Hippocampal formation (tissue), 2 donors: ENCODE measurements around the gene PTPRD.
"Not testable (repeated sequence)": the region's sequence is repeated elsewhere in the genome, so short reads cannot be mapped to it uniquely, and the experiment has no call there.

ENCODE experiments used
- DNase-seq, 2 donors: peaks; one replicate each; lab custom pipeline; 2025; lab: John Stamatoyannopoulos, UW

PTPRD gene

DNA sequence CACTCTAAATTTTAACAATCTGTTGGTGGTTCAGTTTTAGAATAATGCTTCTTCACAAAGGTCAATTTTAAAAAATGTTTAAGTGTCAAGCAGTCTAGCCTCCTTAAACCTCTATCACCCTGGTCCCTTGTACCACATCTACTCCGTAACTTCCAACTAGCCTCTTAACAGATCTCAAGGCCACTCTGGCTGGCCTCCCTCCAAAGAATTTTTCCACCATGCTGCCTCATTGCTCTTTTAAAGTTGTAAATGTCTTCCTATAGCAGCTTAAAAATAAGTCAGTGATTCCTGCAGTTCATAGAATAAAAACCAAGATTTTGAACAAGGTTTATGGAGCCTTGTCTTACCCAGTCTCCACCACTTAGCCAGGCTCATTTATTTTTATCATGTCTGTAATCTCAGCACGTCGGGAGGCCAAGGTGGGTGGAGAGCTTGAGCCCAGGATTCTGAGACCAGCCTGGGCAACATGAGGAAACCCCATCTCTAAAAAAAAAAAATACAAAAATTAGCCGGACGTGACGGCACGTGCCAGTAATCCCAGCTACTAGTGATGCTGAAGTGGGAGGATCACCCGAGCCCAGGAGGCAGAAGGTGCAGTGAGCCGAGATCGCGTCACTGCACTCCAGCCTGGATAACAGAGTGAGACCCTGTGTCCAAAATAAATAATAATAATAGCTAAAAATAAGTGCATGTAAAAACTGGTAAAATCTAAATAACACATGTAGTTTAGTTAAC, 1888.4 kb downstream of the PTPRD start:
- no peak for DNase-seq

DNA sequence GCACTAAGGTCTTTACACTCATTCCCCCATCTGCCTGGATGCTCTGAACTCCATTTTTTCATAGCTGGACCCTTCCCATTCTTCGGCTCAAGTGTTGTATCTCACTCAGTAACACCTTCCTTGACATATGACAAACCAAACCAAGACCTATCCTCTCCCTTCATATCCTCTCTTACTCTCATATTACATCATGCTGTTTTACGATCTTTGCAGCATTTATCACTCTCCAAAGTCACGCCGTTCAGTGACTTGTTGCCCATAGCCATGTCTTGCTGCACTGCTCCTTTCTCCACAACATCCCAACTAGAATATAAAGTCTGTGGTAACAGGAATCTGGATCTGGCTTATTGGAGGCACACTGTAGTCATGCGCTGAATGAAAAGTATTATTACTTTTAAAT, 1889.6 kb downstream of the PTPRD start:
- no peak for DNase-seq

DNA sequence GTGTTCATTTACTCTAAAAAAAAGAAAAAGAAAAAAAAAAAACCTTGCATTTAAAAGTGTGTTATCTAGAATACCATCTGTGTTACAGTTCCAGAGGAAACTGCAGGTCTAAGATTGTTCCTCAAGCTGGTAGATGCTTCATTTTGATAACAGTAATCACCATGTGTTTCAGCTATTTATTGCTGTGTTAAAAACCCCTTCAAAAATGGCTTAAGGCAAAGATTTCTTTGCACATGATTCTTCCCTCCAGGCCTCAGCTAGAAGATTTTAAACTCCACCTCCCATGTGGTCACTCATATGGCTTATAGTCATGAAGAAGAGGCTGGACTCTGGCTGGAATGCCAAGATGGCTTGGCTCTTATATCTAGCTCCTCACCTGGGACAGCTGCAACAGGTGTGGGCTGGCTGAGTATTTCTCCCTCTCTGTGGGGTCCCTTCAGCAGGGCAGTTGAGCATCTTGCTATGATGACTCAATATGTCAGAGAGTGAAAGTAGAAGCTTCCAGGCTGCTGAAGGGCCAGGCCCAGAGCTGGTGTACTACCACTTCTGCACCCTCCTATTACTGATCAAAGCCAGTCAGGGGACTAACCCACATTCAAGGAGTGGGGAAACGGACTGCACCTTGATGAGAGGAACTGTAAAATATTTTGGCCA, 1892.8 kb downstream of the PTPRD start:
- no peak for DNase-seq

DNA sequence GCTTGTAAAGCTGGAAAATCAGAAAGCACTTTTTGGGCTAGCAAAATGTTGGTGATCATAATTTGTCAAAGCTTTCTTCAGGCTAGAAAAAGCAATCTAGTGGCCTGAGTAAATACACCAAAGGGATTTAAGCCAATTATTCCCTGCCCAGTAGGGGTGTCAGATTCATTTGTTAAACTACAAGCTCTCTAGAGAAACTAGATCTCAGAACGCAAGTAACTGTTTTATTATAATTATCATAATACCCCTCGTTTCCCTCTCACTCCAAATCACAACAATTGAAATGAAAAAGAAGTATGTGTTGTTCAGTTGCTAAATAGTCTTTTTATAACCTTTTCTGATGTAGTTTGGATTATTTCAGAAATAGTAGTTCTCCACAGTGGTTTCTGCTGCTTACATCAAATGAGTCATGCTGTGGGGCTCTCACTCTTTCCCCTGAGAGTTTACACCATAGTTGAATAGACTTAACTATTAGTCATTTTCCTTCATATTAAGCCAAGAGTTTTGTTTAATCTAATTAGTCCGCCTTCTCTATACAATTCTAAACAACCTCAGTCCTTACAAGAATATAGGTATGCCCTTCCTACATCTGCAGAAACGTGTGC, 1894.6 kb downstream of the PTPRD start:
- no peak for DNase-seq

DNA sequence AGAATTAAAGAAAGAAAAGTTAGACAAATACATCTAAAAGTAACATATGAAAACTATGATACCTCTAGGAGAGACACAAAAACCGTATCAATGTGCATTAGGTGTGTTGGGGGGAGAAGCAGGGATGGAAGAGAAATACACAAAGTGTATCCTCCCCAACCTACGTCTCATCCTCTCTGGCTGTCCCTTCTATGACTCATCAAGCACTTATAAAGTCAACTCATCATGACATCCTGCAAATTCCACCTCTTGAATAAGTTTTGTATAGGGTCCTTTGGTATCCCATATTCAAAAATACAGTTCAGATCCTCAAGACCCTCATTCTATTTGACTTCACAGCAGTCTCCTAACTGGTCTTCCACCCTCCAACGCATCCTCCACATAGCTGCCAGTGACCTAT, 1895.7 kb downstream of the PTPRD start:
- DNase-seq = no peak

DNA sequence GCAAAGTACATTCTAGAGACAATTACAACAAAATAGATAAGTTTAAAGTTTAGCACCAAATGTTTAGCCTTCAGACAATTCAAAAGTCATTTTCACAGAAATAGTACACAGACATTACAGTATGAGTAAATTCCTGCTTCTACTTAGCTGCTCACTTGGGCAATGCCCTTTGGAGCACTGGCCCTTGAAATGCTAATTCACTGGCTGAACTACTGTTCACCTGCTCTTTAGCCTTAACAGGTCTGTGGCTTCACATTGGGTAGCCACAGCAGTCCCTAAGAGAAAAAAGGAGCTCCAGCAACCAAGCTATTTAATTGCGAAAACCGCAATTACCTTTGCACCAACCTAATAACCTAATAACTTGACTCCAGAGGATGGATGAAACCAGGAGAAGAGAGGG, 1897.0 kb downstream of the PTPRD start:
- DNase-seq = no peak

DNA sequence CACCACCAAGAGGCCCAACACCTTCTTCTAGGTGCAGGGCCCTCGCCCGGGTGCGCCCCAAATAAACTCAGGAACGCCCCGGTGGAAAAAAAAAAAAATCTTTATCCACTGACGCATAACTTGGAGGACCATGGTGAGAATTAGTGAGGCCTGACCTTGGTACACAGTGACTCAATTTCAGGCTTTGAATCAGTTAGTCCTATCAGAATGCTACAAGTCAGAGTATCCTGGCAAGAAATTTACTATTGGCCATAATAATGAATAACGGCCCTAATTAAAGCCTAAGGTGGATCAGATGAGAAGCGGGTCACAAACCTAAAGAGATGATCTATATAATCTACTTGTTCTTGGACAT, 1899.0 kb downstream of the PTPRD start:
- no peak for DNase-seq

DNA sequence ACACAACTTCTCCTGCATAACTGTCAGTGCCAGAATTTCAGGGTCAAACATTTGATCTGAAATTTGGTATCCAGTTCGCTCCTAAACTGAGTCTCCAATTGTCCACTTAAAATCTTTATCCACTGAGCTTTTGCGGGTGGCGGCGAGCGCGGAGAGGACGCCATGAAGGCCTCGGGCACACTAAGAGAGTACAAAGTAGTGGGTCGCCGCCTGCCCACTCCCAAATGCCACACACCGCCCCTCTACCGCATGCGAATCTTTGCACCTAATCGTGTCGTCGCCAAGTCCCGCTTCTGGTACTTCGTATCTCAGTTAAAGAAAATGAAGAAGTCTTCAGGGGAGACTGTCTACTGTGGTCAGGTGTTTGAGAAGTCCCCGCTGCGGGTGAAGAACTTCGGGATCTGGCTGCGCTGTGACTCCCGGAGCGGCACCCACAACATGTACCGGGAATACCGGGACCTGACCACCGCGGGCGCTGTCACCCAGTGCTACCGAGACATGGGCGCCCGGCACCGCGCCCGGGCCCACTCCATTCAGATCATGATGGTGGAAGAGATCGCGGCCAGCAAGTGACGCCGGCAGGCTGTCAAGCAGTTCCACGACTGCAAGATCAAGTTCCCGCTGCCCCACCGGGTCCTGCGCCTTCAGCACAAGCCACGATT, 1899.5 kb downstream of the PTPRD start:
- no peak for DNase-seq

DNA sequence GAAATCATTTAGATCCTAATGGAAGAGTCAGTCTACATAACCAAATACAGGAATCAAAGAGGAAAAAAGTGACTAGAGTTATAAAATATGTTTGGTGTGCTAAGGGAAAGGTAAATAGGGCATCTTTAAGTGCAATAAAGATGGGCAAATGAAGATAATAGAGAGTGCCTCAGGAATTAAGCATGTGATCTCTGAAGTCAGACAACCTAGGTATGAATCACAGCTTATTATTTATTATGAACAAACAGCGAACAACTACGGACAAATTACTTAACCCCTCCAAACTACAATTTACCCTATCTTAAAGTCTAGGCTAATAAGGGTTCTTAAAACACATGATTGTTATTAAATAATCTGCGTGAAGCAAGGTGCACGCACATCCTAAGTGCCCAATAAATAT, 1903.1 kb downstream of the PTPRD start:
- DNase-seq = no peak

DNA sequence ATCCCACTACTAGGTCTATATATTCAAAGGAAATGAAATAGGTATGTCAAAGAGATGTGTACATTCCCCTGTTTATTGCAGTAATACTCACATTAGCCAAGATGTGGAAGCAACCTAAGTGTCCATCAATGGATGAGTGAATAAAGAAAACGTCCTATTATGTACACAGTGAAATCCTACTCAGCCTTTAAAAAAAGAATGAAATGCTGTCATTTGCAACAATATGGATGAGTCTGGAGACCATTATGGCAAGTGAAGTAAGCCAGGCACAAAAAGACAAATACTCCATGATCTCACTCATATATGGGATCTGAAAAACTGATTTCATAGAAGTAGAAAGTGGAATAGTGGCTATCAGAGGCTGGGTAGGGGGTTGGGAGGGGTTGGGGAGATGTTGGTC, 1904.1 kb downstream of the PTPRD start:
- DNase-seq = no peak

DNA sequence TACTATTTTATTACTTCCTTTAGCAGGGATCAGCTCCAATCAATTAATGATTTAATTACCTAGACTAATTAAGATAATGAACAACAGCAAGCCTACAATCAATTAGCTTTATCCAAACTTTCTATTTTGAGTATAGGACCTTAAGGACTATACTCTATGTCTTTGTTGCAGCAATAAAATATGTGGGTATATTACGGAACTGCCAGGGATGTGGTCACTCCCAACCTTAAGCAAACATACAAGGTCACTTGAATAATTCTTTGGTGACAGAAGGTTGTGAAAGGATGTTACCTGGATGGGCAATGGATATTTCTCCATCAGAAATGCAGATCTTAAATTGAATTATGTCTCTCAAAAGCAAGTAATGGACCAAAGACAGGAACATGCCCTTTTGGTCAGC, 1905.8 kb downstream of the PTPRD start:
- DNase-seq = no peak

DNA sequence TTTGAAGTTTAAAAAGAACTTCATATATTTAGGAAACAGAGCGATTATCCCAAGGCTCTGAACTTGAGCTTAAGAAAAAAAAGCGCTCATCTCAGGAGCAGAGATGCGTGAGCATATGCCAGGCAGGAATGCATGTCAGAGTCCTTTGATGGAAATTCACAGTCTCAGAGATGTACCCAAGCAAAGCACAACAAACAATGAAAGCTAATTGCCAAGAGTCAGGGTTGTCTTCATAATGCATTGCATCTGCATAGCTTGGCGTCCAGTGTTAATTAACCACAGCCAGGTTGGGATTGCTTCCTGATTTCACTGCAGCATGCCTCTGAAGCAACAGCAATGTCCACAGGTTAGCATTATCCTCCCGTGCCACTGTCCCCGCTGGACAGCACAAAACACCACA, 1906.3 kb downstream of the PTPRD start:
- no peak for DNase-seq

DNA sequence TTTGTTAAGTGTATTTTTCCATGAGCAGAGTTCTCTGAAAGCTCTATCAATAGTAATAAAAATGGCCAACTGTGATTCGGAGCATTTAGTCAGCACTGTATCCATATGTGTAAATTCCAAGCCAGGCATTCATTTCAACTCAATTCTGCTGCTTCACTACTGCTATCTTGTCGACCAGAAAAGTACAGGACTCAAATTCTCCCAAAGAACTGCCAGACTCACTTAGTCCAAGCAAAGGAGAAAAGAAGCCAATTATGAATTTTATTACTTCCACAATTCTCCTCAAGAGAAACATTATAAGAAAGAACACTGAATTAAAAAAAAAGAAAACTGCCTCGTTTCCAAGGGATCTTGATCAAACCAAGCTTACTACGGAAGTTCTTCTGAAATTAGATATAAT, 1906.9 kb downstream of the PTPRD start:
- DNase-seq = no peak

DNA sequence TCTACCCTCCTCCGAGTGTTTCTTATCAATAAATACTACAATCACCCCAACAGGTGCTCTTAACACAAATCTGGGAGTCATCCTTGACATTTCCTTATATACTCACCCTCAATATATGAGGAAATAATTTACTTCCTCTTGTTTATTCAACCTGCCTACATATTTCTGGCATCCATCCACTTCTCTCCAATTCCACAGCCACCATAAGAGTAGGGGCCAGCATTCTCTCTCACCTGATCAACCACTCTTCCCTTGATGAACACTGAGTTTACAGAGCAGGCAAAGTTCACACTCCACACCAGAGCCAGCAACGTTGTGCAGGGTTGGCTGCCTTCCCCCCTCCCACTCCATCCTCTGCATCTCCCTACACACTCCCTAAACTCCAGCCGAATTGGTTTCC, 1908.9 kb downstream of the PTPRD start:
- no peak for DNase-seq

DNA sequence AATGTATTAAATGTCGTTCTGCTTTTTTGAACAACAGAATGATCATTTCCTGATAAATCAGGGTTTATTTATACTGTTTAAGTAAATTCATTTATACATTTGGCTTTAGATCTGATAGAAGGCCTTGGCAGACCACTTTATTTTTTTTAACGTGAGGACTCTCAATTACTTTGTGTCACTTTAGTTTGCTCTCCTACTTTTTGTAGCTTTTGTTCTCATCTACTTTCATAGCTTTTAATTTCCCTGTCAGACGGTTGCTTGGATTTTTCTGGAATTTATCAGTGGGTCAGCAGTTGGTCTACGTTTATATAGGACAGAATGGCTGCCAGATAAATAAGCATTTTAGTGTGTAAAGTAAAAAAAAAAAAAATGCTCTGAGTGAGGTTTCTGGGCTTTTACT, 1910.9 kb downstream of the PTPRD start:
- no peak for DNase-seq

DNA sequence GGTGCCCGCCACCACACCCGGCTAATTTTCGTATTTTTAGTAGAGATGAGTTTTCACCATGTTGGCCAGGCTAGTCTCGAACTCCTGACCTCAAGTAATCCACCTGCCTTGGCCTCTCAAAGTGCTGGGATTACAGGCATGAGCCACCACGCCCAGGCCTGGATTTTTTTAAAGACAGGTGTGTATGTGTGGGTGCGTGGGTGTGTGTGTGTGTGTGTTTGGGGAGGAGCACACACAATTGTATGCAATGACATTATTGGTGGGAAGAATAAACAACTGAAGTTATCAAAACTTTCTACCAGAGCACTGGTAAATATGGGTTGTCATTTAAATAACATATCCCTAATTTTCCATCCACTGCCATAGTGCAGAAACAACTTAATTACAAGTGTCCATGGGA, 1915.2 kb downstream of the PTPRD start:
- not testable (repeated sequence) for DNase-seq

DNA sequence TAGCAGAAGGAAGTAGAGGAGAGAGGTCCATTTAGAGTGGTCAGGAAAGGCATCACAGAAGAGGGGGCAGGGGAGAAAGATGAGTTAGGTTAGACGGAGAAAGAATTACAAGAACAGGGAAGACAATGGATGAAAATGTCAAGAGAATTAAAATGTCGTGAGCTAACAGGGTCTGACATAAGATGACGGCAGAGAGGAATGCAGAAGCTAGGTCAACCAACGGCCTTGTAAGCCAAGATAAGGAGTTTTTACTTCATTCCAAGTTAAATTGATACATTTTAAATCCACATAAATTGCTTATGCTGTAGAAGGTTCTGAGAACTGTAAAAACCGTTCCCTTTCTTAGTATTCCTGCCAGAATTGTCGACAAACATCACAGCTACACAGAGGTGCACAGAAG, 1916.3 kb downstream of the PTPRD start:
- no peak for DNase-seq

DNA sequence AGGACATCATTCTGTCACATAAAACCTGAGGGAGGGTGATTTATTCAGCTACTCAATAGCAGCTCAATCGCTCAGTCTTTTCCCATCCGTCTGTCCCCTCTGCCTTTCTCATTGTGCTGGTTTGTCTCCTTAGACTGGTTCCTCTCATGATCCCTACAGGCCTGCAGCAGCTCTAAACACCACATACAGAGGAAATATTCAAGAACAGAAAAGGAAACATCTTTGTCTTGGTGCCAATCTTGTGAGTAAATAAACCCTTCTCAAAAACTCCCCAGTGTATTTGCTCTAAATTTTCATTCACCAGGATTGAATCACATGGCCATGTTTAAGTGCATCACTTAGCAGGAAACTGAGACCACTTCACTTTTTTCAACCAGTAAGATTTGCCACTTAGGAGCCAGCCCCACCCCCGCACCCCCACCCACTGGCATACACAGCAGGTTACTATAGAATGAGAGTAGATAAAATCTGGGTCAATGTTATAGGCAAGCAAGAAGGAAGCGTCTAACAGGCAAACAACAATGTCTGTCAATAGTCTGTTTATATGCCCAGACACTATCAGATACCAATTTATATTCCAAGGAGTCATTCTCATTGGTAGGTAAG, 1917.7 kb downstream of the PTPRD start:
- DNase-seq = no peak

DNA sequence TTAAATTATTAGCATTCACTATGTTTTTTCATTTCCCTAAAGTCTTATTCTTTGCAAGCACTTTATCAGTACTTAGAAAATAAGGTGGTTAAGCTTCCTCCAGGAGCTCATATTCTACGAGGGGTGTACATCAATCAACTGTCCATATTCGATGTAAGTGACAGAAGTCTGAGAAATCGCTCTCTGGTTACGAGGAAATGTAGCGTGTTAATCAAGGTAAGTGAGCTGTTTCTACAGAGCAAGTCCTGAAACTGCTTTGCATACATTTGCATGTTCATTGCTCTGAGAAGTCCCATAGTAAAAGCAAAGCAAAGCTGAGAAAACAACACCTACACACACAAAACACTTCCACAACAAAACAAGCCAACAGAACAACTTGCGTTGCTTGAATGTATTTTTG, 1919.3 kb downstream of the PTPRD start:
- no peak for DNase-seq

DNA sequence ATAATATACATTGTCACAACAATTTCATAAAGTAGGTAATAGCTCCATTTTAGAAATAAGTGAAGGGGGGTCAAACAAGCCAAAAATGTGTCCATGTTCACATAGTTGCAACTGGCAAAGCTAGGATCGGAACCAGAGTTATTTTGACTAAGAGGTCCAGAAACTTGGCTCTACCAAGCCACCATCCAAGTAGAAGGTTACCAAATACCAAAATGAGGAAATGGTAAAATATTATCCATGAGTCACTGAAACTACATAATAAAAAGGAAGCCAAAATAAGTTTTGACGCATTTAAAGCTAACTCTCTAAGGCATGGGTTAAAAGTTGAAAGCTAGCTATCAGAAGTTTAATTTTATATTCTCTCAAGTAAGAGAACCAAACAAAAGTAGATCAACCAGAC, 1926.3 kb downstream of the PTPRD start:
- DNase-seq = no peak

DNA sequence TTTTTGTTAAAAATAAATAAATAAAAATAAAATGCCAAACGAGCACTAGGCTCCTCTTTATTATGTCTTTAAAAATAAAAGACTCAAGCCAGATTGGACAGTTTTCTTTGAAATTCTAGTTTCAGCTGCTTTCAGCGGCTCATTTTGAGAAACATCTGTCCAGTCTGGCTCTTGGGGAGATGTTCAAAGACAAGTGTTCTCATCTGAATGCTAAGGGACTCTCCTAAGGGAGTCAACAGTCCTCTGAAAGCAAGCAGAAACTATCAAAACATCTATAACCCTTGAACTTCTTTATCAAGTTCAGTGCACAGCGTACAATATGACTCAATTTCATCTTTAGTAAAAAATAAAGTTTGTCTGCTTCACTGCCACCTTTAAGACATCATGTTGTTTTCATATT, 1927.0 kb downstream of the PTPRD start:
- no peak for DNase-seq

DNA sequence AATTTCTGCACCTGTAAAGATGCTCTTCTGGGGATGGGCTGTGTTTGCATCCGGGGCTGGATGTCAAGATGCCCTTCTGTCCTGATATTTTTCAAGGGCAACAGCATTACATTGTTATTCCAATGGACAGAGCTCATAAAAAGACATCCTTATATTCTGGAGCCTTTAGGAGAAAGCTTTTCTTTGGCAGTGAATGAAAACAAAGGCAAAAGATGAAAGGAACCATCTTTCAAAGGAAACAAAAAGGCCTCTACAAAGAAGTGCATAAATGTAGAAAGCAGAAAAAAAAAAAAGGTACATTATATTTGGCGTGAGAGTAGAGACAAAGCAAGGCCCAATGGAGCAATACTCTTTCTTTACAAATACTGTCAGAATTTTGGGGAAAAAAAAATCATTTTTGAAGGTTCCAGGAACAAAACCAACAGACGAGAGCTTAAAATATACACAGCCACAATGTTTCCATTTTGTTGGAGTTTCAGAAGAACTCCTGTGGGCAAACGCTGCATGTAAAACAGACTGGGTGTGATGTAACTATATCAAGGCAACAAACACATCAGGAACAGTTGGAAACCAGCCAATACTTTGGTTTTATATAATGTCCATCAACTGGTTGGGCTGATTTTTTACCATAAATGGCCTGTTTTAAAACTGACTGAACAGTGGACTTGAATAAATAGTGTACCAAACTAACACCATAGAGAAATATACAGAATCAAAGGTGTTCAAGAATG, 1927.7 kb downstream of the PTPRD start:
- DNase-seq = no peak
